Hematopoietic multipotent progenitor cell treated with erythropoietin and hydrocortisone succinate and interleukin-3 and kit ligand, for 17 days (in vitro differentiated cells): ENCODE results near the gene PIK3CD.
"Not testable (repeated sequence)": the region's sequence is repeated elsewhere in the genome, so short reads cannot be mapped to it uniquely, and the experiment has no call there.

ENCODE experiments used
- DNase-seq: peaks from one replicate; pipeline ENCODE4 v3.0.0-alpha.2; 2015; ENCODE audit warnings: low spot score

Gene PIK3CD

GRCh38 chr1:9736241-9736640 is 84.7 kb downstream of the PIK3CD start:
- no peak for DNase-seq

- no peak for DNase-seq
Measured at GRCh38 chr1:9737057-9737456, 85.5 kb downstream of the PIK3CD start.

GRCh38 chr1:9737671-9738070 is 86.1 kb downstream of the PIK3CD start:
- no peak for DNase-seq

GRCh38 chr1:9744106-9744799 is 92.7 kb downstream of the PIK3CD start:
- no peak for DNase-seq

- DNase-seq: no peak
Measured at GRCh38 chr1:9746211-9746610, 94.7 kb downstream of the PIK3CD start.

- no peak for DNase-seq
Measured at GRCh38 chr1:9746651-9747050, 95.1 kb downstream of the PIK3CD start.

GRCh38 chr1:9748391-9748790 is 96.9 kb downstream of the PIK3CD start:
- not testable (repeated sequence) for DNase-seq

GRCh38 chr1:9749361-9749760 is 97.8 kb downstream of the PIK3CD start:
- DNase-seq: no peak

- no peak for DNase-seq
Measured at GRCh38 chr1:9751971-9752370, 100.4 kb downstream of the PIK3CD start.

GRCh38 chr1:9753121-9753531 is 101.6 kb downstream of the PIK3CD start:
- DNase-seq: no peak

GRCh38 chr1:9755441-9755995 is 104.0 kb downstream of the PIK3CD start:
- no peak for DNase-seq

GRCh38 chr1:9758559-9759121 is 107.1 kb downstream of the PIK3CD start:
- DNase-seq: no peak

- DNase-seq: no peak
Measured at GRCh38 chr1:9759939-9760338, 108.4 kb downstream of the PIK3CD start.

- no peak for DNase-seq
Measured at GRCh38 chr1:9760824-9761223, 109.3 kb downstream of the PIK3CD start.

GRCh38 chr1:9761855-9762254 is 110.3 kb downstream of the PIK3CD start:
- no peak for DNase-seq

- not testable (repeated sequence) for DNase-seq
Measured at GRCh38 chr1:9762446-9762845, 110.9 kb downstream of the PIK3CD start.

GRCh38 chr1:9763914-9764313 is 112.4 kb downstream of the PIK3CD start:
- no peak for DNase-seq

GRCh38 chr1:9764550-9764949 is 113.0 kb downstream of the PIK3CD start:
- no peak for DNase-seq

- DNase-seq: no peak
Measured at GRCh38 chr1:9766759-9767442, 115.4 kb downstream of the PIK3CD start.

- DNase-seq: peak; percentile 34
Measured at GRCh38 chr1:9767964-9768668, 116.6 kb downstream of the PIK3CD start.

GRCh38 chr1:9768983-9769382 is 117.5 kb downstream of the PIK3CD start:
- DNase-seq: no peak

- no peak for DNase-seq
Measured at GRCh38 chr1:9770298-9770697, 118.8 kb downstream of the PIK3CD start.
